GM12873 (cell line): Measurements from ENCODE around the gene COL12A1.

Experiments used
- TF ChIP-seq, protein P1 (sequence below): IDR thresholded peaks from 2 replicates; pipeline ENCODE4 v1.5.1; 2012; ENCODE audit warnings: low read depth, mild to moderate bottlenecking, moderate library complexity, low read length, control low read depth; ENCODE audit not compliant: insufficient read depth; ENCODE audit errors: missing control alignments

COL12A1 gene

DNA sequence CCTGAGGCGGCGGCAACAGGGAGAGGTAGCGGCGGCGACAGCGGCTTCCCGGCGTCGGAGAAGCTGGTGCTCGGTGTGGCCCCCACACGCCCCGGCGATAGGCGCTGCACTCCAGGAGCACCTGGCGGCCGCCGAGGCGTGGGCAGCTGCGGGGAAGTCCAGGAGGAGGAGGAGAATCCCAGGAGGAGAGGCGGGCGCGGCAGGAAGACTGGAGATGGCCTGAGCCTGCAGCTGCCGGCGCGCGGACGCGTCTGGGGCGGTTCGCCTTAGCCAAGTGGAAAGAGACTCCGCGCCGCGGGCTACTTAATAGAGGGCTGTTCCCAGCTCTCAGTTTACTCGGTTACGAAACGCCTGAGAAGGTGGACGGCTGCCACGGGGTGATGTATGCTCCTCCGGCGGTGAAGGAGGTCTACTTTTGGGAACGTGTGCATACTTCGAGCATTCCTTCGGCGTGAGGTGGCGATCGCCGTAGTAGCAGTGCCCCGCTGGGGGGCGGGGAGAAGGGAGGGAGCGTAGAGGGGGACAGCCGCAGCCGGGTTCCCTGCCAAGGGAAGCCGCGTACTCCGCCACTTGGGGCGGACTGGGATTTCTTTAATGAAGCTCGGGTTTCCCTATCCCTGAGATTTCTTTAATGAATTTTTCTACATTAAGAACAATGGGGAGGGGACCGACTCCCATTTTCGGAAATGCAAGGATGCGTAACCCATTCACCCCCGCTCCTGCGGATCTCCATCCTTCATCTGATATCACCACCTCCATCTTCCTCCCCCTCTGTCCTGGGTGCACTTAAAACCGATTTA lies at the start of gene COL12A1:
Gene COL12A1, minus strand, starts transcription at position 278 of the 800 bp plus-strand sequence. CDS start 3,261 bp downstream, outside the sequence.
- TF ChIP-seq, protein P1, sequence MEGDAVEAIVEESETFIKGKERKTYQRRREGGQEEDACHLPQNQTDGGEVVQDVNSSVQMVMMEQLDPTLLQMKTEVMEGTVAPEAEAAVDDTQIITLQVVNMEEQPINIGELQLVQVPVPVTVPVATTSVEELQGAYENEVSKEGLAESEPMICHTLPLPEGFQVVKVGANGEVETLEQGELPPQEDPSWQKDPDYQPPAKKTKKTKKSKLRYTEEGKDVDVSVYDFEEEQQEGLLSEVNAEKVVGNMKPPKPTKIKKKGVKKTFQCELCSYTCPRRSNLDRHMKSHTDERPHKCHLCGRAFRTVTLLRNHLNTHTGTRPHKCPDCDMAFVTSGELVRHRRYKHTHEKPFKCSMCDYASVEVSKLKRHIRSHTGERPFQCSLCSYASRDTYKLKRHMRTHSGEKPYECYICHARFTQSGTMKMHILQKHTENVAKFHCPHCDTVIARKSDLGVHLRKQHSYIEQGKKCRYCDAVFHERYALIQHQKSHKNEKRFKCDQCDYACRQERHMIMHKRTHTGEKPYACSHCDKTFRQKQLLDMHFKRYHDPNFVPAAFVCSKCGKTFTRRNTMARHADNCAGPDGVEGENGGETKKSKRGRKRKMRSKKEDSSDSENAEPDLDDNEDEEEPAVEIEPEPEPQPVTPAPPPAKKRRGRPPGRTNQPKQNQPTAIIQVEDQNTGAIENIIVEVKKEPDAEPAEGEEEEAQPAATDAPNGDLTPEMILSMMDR: no peak

DNA sequence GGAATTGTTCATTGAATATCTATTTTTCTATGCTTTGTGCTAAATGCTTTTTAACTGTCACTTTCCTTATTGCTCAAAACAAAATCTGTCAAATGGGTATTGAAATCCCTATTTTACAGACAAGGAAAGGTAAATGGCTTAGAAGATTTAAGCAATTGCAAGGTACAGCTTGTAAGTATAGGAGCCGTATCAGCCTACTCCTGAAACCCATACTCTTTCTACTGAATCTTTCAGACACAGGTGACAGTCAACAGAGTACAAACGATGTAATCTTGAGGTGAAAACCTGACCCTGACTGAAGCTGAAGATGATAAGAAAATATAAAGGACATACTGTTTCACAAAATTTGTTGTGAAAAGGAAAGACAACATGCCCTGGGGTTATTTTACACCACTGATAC lies 44.7 kb upstream of the COL12A1 start:
- TF ChIP-seq, protein P1: no peak

DNA sequence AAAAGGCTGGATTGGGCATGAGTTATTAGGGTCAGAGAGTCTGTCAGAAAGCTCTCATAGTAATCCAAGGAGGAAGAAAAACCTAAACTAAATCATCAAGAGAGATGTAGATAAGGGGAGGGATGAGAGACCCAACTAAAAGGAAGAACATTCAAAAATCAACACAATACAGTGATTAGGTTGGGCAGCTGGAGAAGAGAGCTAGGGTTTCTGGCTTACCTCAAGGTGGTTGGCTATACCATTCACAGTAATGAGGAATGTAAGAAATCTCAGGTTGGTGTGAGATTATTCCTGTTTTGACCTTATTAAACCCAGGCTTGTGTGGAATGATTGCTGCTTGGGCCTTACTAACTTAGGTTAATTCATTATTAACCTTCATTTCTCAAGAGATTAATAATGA lies 44.0 kb upstream of the COL12A1 start:
- TF ChIP-seq, protein P1: no peak

DNA sequence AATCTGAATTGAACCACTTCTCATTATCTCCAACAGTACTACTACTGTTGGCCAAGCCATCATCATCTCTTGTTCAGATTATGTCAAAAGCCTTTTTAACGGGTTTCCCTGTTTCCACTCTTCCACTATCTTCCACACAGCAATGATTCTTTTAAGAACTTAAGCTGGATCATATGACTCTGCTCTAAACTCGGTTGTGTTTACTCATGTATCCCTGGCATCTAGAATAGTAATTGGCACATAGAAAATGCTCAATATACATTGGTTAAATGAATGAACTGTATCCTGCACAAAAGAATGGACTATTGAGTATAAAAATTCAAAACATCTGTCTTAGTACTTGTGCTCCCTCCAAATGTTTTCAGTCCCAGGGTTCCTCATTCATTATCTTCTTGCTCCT lies 40.5 kb upstream of the COL12A1 start:
- TF ChIP-seq, protein P1: no peak

DNA sequence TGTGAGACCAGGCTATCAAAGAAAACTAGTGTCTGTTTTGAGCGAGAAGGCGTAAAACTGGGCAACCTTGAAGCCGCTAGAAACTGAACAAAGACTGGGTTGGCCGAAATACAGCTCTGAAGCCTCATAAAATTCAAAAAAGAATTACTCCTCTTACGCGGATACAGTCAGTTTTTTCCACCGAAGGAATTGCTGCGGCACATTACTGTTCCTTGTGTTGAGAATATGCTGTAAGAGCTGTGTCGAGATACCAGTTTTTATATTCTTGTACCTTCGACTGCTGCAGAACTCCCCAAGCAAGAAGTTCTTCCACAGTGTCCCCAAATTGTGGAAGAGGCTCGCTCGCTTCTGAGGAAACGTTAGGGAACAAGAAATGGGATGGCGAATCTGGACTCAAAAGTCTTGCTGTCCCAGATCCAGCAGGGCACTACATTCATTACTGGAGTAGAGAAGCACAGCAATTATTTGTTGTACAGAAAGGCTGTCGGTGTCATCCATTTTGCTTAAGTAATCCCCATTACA lies 38.3 kb upstream of the COL12A1 start:
- TF ChIP-seq, protein P1: no peak

DNA sequence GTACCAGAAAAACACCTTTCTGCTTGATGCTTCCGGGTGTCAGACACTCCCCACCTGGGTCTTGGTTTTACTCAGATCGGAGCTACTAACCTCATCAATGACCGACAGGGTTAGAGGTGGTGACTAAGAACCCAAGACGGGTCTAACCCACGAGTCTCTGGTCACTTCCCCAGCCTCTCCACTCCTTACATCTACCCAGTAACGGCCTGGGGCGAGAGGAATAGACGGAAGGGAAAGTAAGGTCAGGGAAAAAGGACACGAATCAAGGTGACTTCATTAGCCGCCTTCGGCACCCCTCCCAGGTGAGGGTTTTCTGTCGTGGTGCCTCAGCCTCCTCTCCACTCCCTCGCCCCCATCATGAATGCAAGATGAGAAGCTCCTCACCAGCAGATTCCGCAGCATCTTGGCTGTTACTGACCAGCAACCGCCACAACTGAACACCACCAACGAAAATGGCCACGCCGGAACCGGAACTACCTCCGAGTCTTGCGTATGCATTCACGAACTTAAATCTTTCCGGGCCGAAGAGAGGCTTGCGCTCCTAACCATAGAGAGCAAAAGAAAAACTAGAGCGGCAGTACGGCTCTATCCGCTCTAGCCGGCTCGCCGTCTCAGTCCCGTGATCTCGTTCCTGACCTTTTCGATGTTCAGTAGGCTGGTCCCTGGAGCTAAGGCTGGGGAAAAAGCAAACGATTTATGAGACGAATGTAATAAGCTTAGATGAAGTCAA lies 37.6 kb upstream of the COL12A1 start, which contains the start of gene COX7A2:
Gene COX7A2, minus strand, starts transcription at position 469 of the 730 bp plus-strand sequence. Its CDS starts 67 bp downstream, at position 402.
- TF ChIP-seq, protein P1: no peak

DNA sequence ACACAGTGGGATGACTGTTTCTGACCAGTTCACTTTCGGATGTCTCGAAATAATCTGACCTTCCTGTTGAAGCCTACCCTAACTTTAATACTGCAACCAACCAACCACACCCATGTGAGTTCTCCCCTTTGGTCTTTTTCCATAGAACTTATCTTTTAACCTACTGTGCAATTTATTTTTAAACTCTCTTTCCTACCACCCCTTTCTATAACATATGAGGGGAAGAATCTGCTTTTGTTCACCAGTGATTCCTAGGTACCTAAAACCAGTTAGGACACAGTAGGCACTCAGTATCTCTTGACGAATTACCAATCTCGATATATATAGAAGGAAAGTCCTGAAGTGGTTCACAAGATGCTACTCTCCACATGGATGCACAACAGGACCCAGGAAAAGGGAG lies 30.8 kb upstream of the COL12A1 start:
- TF ChIP-seq, protein P1: no peak
